ENCODE data around the gene KIF19. TPM values are rescaled to one million over a fixed set of nuclear protein-coding genes. Genes with fewer than 3 reads are reported as not detected.

Gene KIF19
- total RNA-seq, 2 donors from 2014 or later = 0.27 to 2.4 TPM

- H3K4me3 Mint-ChIP-seq = no peak overlapping the region
- no peaks in the 10 kb centered on the region for H3K36me3 Mint-ChIP-seq (ENCODE audit: low read depth)
- WGBS, 2 experiments (ENCODE audit: insufficient coverage in 1 of 2, insufficient read length in 1 of 2) = 70 to 78% methylated on average over 3 to 7 of the region's 7 CpGs
- DNase-seq = no peak
- peak overlapping the region; percentile 21 for H3K27ac Mint-ChIP-seq
- Histone ChIP-seq H3K27me3 (ENCODE audit: control insufficient read depth, insufficient read depth, low read length, poor library complexity, severe bottlenecking) (peaks cover 2% of the 10 kb centered on the region), H3K4me3 (ENCODE audit: low read length) (no peak overlapping the region), H3K27ac (ENCODE audit: low read depth, low read length) (no peak overlapping the region), H3K9ac (ENCODE audit: extremely low read depth, low read length, poor library complexity, severe bottlenecking) (no peak overlapping the region), H3K36me3 (ENCODE audit: control insufficient read depth, insufficient read depth, low read length) (no peaks in the 10 kb centered on the region), H3K9me3 (ENCODE audit: control insufficient read depth, low read length) (no peaks in the 10 kb centered on the region), H3K4me1 (ENCODE audit: control insufficient read depth, insufficient read depth, low read length) (peaks cover 15% of the 10 kb centered on the region)
- no peaks in the 10 kb centered on the region for H3K9me3 Mint-ChIP-seq
- H3K4me1 Mint-ChIP-seq = peaks cover 33% of the 10 kb centered on the region
- H3K27me3 Mint-ChIP-seq (ENCODE audit: insufficient read depth) = peaks cover 20% of the 10 kb centered on the region
- TF ChIP-seq CTCF (conservative IDR thresholded peaks at IDR 0.05) = no peak
These were observed 6.1 kb downstream of the KIF19 start for GRCh38 chr17:74332017-74332650.

- H3K27ac ChIP-seq (ENCODE audit: low read depth, low read length) = no peak overlapping the region
These were observed 6.8 kb downstream of the KIF19 start for GRCh38 chr17:74332763-74333283.

GRCh38 chr17:74334393-74335039 is 8.5 kb downstream of the KIF19 start:
- H3K9ac ChIP-seq (ENCODE audit: extremely low read depth, low read length, poor library complexity, severe bottlenecking) = no peak overlapping the region
- H3K27ac Mint-ChIP-seq = peak overlapping the region; percentile 64
- no peak for TF ChIP-seq CTCF (conservative IDR thresholded peaks at IDR 0.05)
- no peaks in the 10 kb centered on the region for H3K27me3 ChIP-seq (ENCODE audit: control insufficient read depth, insufficient read depth, low read length, poor library complexity, severe bottlenecking)
- peaks cover 33% of the 10 kb centered on the region for H3K4me1 Mint-ChIP-seq
- no peak for DNase-seq
- no peaks in the 10 kb centered on the region for H3K36me3 ChIP-seq (ENCODE audit: control insufficient read depth, insufficient read depth, low read length)
- H3K27ac ChIP-seq (ENCODE audit: low read depth, low read length) = no peak overlapping the region
- WGBS, 2 experiments (ENCODE audit: insufficient coverage in 1 of 2, insufficient read length in 1 of 2) = 80 to 90% methylated on average over 2 of the region's 2 CpGs
- no peak overlapping the region for H3K4me3 Mint-ChIP-seq
- H3K9me3 ChIP-seq (ENCODE audit: control insufficient read depth, low read length) = no peaks in the 10 kb centered on the region
- peaks cover 15% of the 10 kb centered on the region for H3K4me1 ChIP-seq (ENCODE audit: control insufficient read depth, insufficient read depth, low read length)
- H3K27me3 Mint-ChIP-seq (ENCODE audit: insufficient read depth) = peaks cover 9% of the 10 kb centered on the region
- H3K36me3 Mint-ChIP-seq (ENCODE audit: low read depth) = no peaks in the 10 kb centered on the region
- no peak overlapping the region for H3K4me3 ChIP-seq (ENCODE audit: low read length)
- H3K9me3 Mint-ChIP-seq = no peaks in the 10 kb centered on the region

More at GRCh38 chr17:74332763-74333283, 6.8 kb downstream of the KIF19 start:
- H3K9me3 ChIP-seq (ENCODE audit: control insufficient read depth, low read length) = no peaks in the 10 kb centered on the region
- no peaks in the 10 kb centered on the region for H3K27me3 ChIP-seq (ENCODE audit: control insufficient read depth, insufficient read depth, low read length, poor library complexity, severe bottlenecking)
- peaks cover 16% of the 10 kb centered on the region for H3K27me3 Mint-ChIP-seq (ENCODE audit: insufficient read depth)
- H3K9ac ChIP-seq (ENCODE audit: extremely low read depth, low read length, poor library complexity, severe bottlenecking) = no peak overlapping the region
- no peak overlapping the region for H3K4me3 ChIP-seq (ENCODE audit: low read length)
- no peaks in the 10 kb centered on the region for H3K36me3 ChIP-seq (ENCODE audit: control insufficient read depth, insufficient read depth, low read length)
- H3K4me1 Mint-ChIP-seq = peaks cover 33% of the 10 kb centered on the region
- H3K9me3 Mint-ChIP-seq = no peaks in the 10 kb centered on the region
- H3K27ac Mint-ChIP-seq = peak overlapping the region; percentile 21
- TF ChIP-seq CTCF (conservative IDR thresholded peaks at IDR 0.05) = no peak
- no peak overlapping the region for H3K4me3 Mint-ChIP-seq
- peak; percentile 79 for DNase-seq
- peaks cover 15% of the 10 kb centered on the region for H3K4me1 ChIP-seq (ENCODE audit: control insufficient read depth, insufficient read depth, low read length)
- WGBS, 2 experiments (ENCODE audit: insufficient coverage in 1 of 2, insufficient read length in 1 of 2) = 62 to 67% methylated on average over 9 to 10 of the region's 11 CpGs
- H3K36me3 Mint-ChIP-seq (ENCODE audit: low read depth) = no peaks in the 10 kb centered on the region

All from endodermal cell (in vitro differentiated cells).